K562 (cell line): ENCODE data around the gene STK36. TPM values are rescaled to one million over a fixed set of nuclear protein-coding genes. Genes with fewer than 3 reads are reported as not detected.
A peak's percentile ranks its signal among the peaks of the same experiment; 100 is the strongest.

Source experiments
- ADNP ChIP-seq: fragments of 200-800 bp; sonication (Bioruptor generic); IDR thresholded peaks from 2 replicates; pipeline ENCODE4 v1.6.1; 2016; ENCODE audit warnings: missing genetic modification characterization, missing compliant biosample characterization
- CBFA2T2 ChIP-seq: fragments of 450-650 bp; conservative IDR thresholded peaks from 2 replicates; pipeline ENCODE4 v1.6.1; 2017; ENCODE audit warnings: mild to moderate bottlenecking
- CBX1 ChIP-seq: sonication (generic); IDR thresholded peaks from 2 replicates; pipeline ENCODE4 v1.6.1; 2016; ENCODE audit warnings: antibody characterized with exemption, low read depth, mild to moderate bottlenecking
- CHD4 ChIP-seq: fragments of 200-600 bp; sonication (generic); IDR thresholded peaks from 3 replicates; pipeline ENCODE4 v1.6.1; 2012; ENCODE audit warnings: low read depth, mild to moderate bottlenecking, mixed read lengths, low read length, inconsistent platforms; ENCODE audit not compliant: insufficient read depth, insufficient replicate concordance, poor library complexity, severe bottlenecking
- CTBP1 ChIP-seq: fragments of 450-650 bp; IDR thresholded peaks from 2 replicates; pipeline ENCODE4 v1.6.1; 2016; ENCODE audit warnings: borderline replicate concordance
- DIDO1 ChIP-seq: fragments of 450-650 bp; IDR thresholded peaks from 2 replicates; pipeline ENCODE4 v1.6.1; 2016; ENCODE audit warnings: low read depth, missing biosample characterization, missing genetic modification characterization
- E2F3 ChIP-seq: fragments of 250-450 bp; sonication (Bioruptor Pico); IDR thresholded peaks from 2 replicates; pipeline ENCODE4 v1.4.0; 2020; ENCODE audit warnings: mild to moderate bottlenecking
- ESRRB ChIP-seq: fragments of 250-450 bp; sonication (Bioruptor Pico); IDR thresholded peaks from 2 replicates; pipeline ENCODE4 v1.5.0; 2020; ENCODE audit warnings: mild to moderate bottlenecking, moderate library complexity, borderline replicate concordance
- FOSL1 ChIP-seq: fragments of 200-800 bp; sonication (Bioruptor generic); conservative IDR thresholded peaks from 2 replicates; pipeline ENCODE4 v1.6.1; 2016; ENCODE audit warnings: missing genetic modification characterization, missing compliant biosample characterization
- MAX ChIP-seq: sonication (generic); formaldehyde crosslinking; IDR thresholded peaks from 2 replicates; pipeline ENCODE4 v1.9.0; 2022; ENCODE audit warnings: mild to moderate bottlenecking, missing genetic modification reagents
- NR2C1 ChIP-seq, 2 experiments: fragments of 450-650 bp; IDR thresholded peaks; 2 replicates each; pipeline ENCODE4 v1.6.1; 2017; ENCODE audit warnings: mild to moderate bottlenecking in 2 of 2, antibody characterized with exemption in 1 of 2, inconsistent platforms in 1 of 2, missing compliant biosample characterization in 1 of 2, missing genetic modification characterization in 1 of 2
- NR3C1 ChIP-seq: sonication (generic); formaldehyde crosslinking; IDR thresholded peaks from 2 replicates; pipeline ENCODE4 v1.8.1; 2022; ENCODE audit warnings: missing genetic modification reagents
- PYGO2 ChIP-seq: fragments of 450-650 bp; IDR thresholded peaks from 2 replicates; pipeline ENCODE4 v1.6.1; 2016; ENCODE audit warnings: mild to moderate bottlenecking, missing genetic modification characterization, moderate library complexity, missing compliant biosample characterization
- RB1 ChIP-seq: fragments of 450-650 bp; IDR thresholded peaks from 2 replicates; pipeline ENCODE4 v1.6.1; 2017; ENCODE audit warnings: low read depth, mild to moderate bottlenecking
- RBBP5 ChIP-seq: fragments of 200-600 bp; sonication (generic); IDR thresholded peaks from 2 replicates; pipeline ENCODE4 v1.6.1; 2012; ENCODE audit warnings: borderline replicate concordance, mild to moderate bottlenecking, low read length, control low read depth, inconsistent platforms; ENCODE audit not compliant: insufficient read depth, poor library complexity, severe bottlenecking
- SETDB1 ChIP-seq: IDR thresholded peaks from one replicate; pipeline ENCODE4 v1.6.1; 2012; ENCODE audit warnings: low read length, control low read depth, inconsistent platforms
- ZBTB8A ChIP-seq: fragments of 450-650 bp; IDR thresholded peaks from 2 replicates; pipeline ENCODE4 v1.6.1; 2018; ENCODE audit warnings: mild to moderate bottlenecking, moderate library complexity; ENCODE audit not compliant: partially characterized antibody
- ZNF165 ChIP-seq: fragments of 250-450 bp; sonication (Bioruptor Pico); IDR thresholded peaks from 2 replicates; pipeline ENCODE4 v1.4.0; 2020; ENCODE audit warnings: borderline replicate concordance
- ZNF212 ChIP-seq: fragments of 450-650 bp; formaldehyde crosslinking; IDR thresholded peaks from 2 replicates; pipeline ENCODE4 v1.4.0; 2020; ENCODE audit warnings: mild to moderate bottlenecking
- ZNF408 ChIP-seq: fragments of 250-450 bp; sonication (Bioruptor Pico); IDR thresholded peaks from 2 replicates; pipeline ENCODE4 v1.4.0; 2020; ENCODE audit warnings: low read depth, mild to moderate bottlenecking, moderate library complexity
- ZNF431 ChIP-seq: sonication (generic); formaldehyde crosslinking; IDR thresholded peaks from 2 replicates; pipeline ENCODE4 v1.8.0; 2022; ENCODE audit warnings: mild to moderate bottlenecking, missing genetic modification reagents
- ZNF449 ChIP-seq: fragments of 250-450 bp; sonication (Bioruptor Pico); IDR thresholded peaks from 2 replicates; pipeline ENCODE4 v1.8.0; 2022; ENCODE audit warnings: moderate library complexity, mild to moderate bottlenecking, inconsistent platforms
- ZNF518B ChIP-seq: fragments of 250-450 bp; sonication (Bioruptor Pico); IDR thresholded peaks from 2 replicates; pipeline ENCODE4 v1.5.0; 2021; ENCODE audit warnings: mild to moderate bottlenecking, moderate library complexity
- ZNF77 ChIP-seq: fragments of 250-450 bp; sonication (Bioruptor Pico); IDR thresholded peaks from 2 replicates; pipeline ENCODE4 v1.5.0; 2020
- polyA plus RNA-seq, 8 experiments: library from polyadenylated mRNA; depleted of rRNA in 4 of 8; stranded (reverse) in 5 of 8; unstranded in 3 of 8; fragments of >200 nt; fragmentation: Nextera tagmentation in 2 of 8; fragmentation: Illumina TruSeq in 1 of 8; extraction: Ambion mirVana in 2 of 8; extraction: Trizol in 1 of 8; gene quantifications; 2 replicates each; pipeline versions ENCODE4 v1.2.1 to v1.2.3, GENCODE V29; 2011 to 2014; ENCODE audit warnings: inconsistent platforms in 1 of 8, missing spikeins in 1 of 8
- total RNA-seq, 7 experiments: library from RNA; depleted of rRNA in 6 of 7; stranded (reverse); fragments of >200 nt in 6 of 7; fragmentation: Illumina TruSeq in 2 of 7; extraction: Trizol in 2 of 7; gene quantifications; 2 replicates each; pipeline versions ENCODE4 v1.2.1 to v1.2.3, GENCODE V29; 2011 to 2021; ENCODE audit warnings: low replicate concordance in 1 of 7

STK36 gene
- total and polyA plus RNA-seq, 9 of the 15 experiments (the other 6 are each of a cell fraction or from before 2014, with no cell fraction given) = 3.5 to 12.4 (median 6.7) TPM

GRCh38 chr2:218659258-218659987 lies 12.5 kb upstream of the STK36 start, which contains the start of the genes BCS1L and ZNF142 (continued):
- TF ChIP-seq CHD4 = no peak
- peak; percentile 80; the same call in 1 of the 2 replicates for TF ChIP-seq MAX (CRISPR knock-in tag)
- TF ChIP-seq NR2C1 (IDR thresholded peaks at IDR 0.05) = no peak
- TF ChIP-seq NR2C1 (tag; IDR thresholded peaks at IDR 0.05) = 0 out of 2 replicates have a peak, but pooled peaks have one; percentile 41
- TF ChIP-seq ZNF518B = no peak
- no peak for TF ChIP-seq ZNF212 (CRISPR knock-in tag)
- peak; percentile 57 for TF ChIP-seq RB1
- TF ChIP-seq PYGO2 (tag) = no peak
- no peak for TF ChIP-seq ESRRB
- TF ChIP-seq RBBP5 = peak; percentile 27
- no peak for TF ChIP-seq ZNF431
- no peak for TF ChIP-seq ZNF408 (CRISPR knock-in tag)
- no peak for TF ChIP-seq ADNP
- TF ChIP-seq CTBP1 = no peak
- peak; percentile 35; the same call in 1 of the 2 replicates for TF ChIP-seq CBX1
- TF ChIP-seq NR3C1 (CRISPR knock-in tag) = no peak
- TF ChIP-seq E2F3 (CRISPR knock-in tag) = no peak
- no peak for TF ChIP-seq ZNF449 (CRISPR knock-in tag)
- no peak for TF ChIP-seq ZNF77 (CRISPR knock-in tag)
- peak; percentile 51; the same call in 1 of the 2 replicates for TF ChIP-seq DIDO1 (tag)
- TF ChIP-seq FOSL1 (tag) = no peak
- TF ChIP-seq ZNF165 = no peak
- TF ChIP-seq SETDB1 = no peak
- no peak for TF ChIP-seq CBFA2T2
- TF ChIP-seq ZBTB8A = no peak
